NCI-H2081 (cell line): Measurements from ENCODE around the gene SLC24A2.

Experiments
- DNase-seq, 2 experiments: peaks; one replicate each; lab custom pipeline; 2025; lab: John Stamatoyannopoulos, UW

The SLC24A2 gene

GRCh38 chr9:19757745-19758144 is 31.1 kb downstream of the SLC24A2 start:
- DNase-seq, result no peak

DNA sequence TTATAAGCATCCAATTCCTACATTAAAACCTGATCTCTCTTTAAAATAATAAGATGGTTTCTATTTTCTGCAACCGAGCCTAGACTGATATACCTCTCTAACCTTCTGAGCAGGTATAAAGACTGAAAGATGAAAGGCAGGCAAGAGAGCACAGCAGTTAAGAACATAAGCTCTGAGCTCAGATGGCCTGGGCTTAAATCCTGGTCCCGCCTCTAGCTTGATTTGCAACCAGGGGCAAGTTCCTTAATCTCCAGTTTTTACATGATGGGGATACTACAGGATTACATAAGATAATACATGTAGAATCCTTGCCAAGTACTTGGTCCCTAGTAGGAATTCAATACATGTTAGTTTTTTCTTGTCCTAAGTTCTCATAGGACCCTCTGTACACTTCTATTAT is 33.9 kb downstream of the SLC24A2 start:
- no peak for DNase-seq

- no peak for DNase-seq
These were observed 40.3 kb downstream of the SLC24A2 start for GRCh38 chr9:19748278-19749126.

DNA sequence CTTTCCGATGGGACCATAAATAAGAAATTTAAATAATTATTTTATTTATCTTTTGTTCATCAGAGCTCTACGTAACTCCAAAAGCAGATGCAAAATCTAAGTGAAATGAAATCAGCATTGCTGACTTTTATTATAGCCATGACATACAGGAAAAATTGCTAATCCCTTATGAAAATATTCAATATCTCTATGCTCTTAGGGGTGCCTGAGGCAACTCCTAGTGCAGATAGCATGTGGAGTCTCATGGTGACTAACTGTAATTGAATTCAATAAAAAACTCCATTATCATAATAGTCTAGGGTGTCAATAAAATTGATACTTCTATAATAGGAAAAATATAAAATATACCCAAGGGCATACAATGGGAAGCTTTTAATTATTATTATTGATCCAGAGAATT is 42.6 kb downstream of the SLC24A2 start:
- no peak for DNase-seq

DNA sequence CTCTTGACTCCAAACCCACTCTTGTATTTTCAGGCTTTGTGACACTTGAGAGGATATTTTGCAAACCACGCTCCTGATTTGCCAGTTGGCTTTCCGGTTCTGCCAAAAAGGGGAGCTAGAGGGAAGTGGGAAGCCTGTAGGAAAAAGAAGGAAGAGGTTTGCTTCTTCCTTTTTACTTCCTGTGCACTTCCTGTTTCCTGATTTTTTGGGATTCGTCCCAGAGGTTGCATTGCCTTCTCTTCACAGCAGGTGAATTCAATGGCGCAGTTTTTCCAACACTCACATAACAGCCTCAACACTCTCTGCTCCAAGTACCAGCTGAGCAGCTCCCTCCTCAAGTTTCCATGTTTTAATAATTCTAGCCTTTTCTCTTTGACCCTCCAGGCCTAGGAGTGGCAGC is 47.7 kb downstream of the SLC24A2 start:
- DNase-seq, result no peak
